ENCODE data around the gene ABLIM2. TPM values are rescaled to one million over a fixed set of nuclear protein-coding genes. Genes with fewer than 3 reads are reported as not detected.

ABLIM2 gene
- total RNA-seq, 1 donor from 2014 or later, result 7.5 TPM

- Mint-ChIP-seq H3K4me3 (ENCODE audit: unreplicated experiment) (no peak overlapping the region), H3K9me3 (ENCODE audit: unreplicated experiment) (peaks cover 6% of the 10 kb centered on the region), H3K27ac (ENCODE audit: unreplicated experiment) (peak overlapping the region; percentile 23), H3K36me3 (ENCODE audit: unreplicated experiment) (no peaks in the 10 kb centered on the region), H3K27me3 (ENCODE audit: unreplicated experiment) (peaks cover 2% of the 10 kb centered on the region), H3K4me1 (ENCODE audit: low read depth, unreplicated experiment) (peaks cover 13% of the 10 kb centered on the region)
- no peak for DNase-seq
- TF ChIP-seq, protein P1, sequence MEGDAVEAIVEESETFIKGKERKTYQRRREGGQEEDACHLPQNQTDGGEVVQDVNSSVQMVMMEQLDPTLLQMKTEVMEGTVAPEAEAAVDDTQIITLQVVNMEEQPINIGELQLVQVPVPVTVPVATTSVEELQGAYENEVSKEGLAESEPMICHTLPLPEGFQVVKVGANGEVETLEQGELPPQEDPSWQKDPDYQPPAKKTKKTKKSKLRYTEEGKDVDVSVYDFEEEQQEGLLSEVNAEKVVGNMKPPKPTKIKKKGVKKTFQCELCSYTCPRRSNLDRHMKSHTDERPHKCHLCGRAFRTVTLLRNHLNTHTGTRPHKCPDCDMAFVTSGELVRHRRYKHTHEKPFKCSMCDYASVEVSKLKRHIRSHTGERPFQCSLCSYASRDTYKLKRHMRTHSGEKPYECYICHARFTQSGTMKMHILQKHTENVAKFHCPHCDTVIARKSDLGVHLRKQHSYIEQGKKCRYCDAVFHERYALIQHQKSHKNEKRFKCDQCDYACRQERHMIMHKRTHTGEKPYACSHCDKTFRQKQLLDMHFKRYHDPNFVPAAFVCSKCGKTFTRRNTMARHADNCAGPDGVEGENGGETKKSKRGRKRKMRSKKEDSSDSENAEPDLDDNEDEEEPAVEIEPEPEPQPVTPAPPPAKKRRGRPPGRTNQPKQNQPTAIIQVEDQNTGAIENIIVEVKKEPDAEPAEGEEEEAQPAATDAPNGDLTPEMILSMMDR (IDR thresholded peaks at IDR 0.05; ENCODE audit: partially characterized antibody, unreplicated experiment), result no peak
Measured at GRCh38 chr4:8012517-8012916, 146.1 kb downstream of the ABLIM2 start.

GRCh38 chr4:8010618-8011017 is 148.0 kb downstream of the ABLIM2 start:
- TF ChIP-seq, protein P1 (IDR thresholded peaks at IDR 0.05; ENCODE audit: partially characterized antibody, unreplicated experiment), result no peak
- Mint-ChIP-seq H3K27ac (ENCODE audit: unreplicated experiment) (peak overlapping the region; percentile 55), H3K36me3 (ENCODE audit: unreplicated experiment) (no peaks in the 10 kb centered on the region), H3K4me3 (ENCODE audit: unreplicated experiment) (no peak overlapping the region), H3K9me3 (ENCODE audit: unreplicated experiment) (peaks cover 9% of the 10 kb centered on the region), H3K4me1 (ENCODE audit: low read depth, unreplicated experiment) (peaks cover 20% of the 10 kb centered on the region), H3K27me3 (ENCODE audit: unreplicated experiment) (peaks cover 2% of the 10 kb centered on the region)
- peak; percentile 78 for DNase-seq

GRCh38 chr4:8009710-8010511 is 148.7 kb downstream of the ABLIM2 start:
- peaks cover 13% of the 10 kb centered on the region for H3K9me3 Mint-ChIP-seq (ENCODE audit: unreplicated experiment)
- peak overlapping the region; percentile 55 for H3K27ac Mint-ChIP-seq (ENCODE audit: unreplicated experiment)
- DNase-seq, result no peak

GRCh38 chr4:8009097-8009496 is 149.5 kb downstream of the ABLIM2 start:
- peaks cover 24% of the 10 kb centered on the region for H3K4me1 Mint-ChIP-seq (ENCODE audit: low read depth, unreplicated experiment)
- DNase-seq, result no peak
- H3K36me3 Mint-ChIP-seq (ENCODE audit: unreplicated experiment), result no peaks in the 10 kb centered on the region
- peaks cover 2% of the 10 kb centered on the region for H3K27me3 Mint-ChIP-seq (ENCODE audit: unreplicated experiment)
- peak overlapping the region; percentile 45 for H3K27ac Mint-ChIP-seq (ENCODE audit: unreplicated experiment)
- TF ChIP-seq, protein P1 (IDR thresholded peaks at IDR 0.05; ENCODE audit: partially characterized antibody, unreplicated experiment), result no peak
- H3K9me3 Mint-ChIP-seq (ENCODE audit: unreplicated experiment), result peaks cover 14% of the 10 kb centered on the region
- H3K4me3 Mint-ChIP-seq (ENCODE audit: unreplicated experiment), result no peak overlapping the region

More at GRCh38 chr4:8009710-8010511, 148.7 kb downstream of the ABLIM2 start:
- Mint-ChIP-seq H3K4me1 (ENCODE audit: low read depth, unreplicated experiment) (peaks cover 24% of the 10 kb centered on the region), H3K36me3 (ENCODE audit: unreplicated experiment) (no peaks in the 10 kb centered on the region), H3K4me3 (ENCODE audit: unreplicated experiment) (no peak overlapping the region), H3K27me3 (ENCODE audit: unreplicated experiment) (peaks cover 2% of the 10 kb centered on the region)
- TF ChIP-seq, protein P1 (IDR thresholded peaks at IDR 0.05; ENCODE audit: partially characterized antibody, unreplicated experiment), result no peak

DNA sequence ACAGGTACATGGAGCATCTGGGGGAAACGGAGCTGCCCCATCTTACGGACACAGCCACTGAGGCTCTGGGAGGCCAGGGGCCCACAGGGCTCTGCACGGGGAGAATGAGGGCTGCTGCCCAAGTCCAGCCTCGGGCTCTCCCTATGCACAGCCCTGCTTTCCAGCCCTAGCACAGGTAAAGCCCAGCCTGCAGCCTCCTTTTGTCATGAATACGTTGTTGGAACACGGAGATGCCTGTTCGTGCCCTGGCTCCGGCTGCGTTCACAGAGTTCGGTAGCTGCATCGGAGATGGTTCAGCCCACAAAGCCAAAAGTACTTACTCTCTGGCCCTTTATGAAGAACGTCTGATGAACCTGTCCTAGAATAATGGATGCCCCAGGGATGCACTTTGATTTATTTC is 150.2 kb downstream of the ABLIM2 start:
- peaks cover 3% of the 10 kb centered on the region for H3K27me3 Mint-ChIP-seq (ENCODE audit: unreplicated experiment)
- peaks cover 24% of the 10 kb centered on the region for H3K4me1 Mint-ChIP-seq (ENCODE audit: low read depth, unreplicated experiment)
- no peaks in the 10 kb centered on the region for H3K36me3 Mint-ChIP-seq (ENCODE audit: unreplicated experiment)
- H3K27ac Mint-ChIP-seq (ENCODE audit: unreplicated experiment), result no peak overlapping the region
- DNase-seq, result no peak
- peaks cover 14% of the 10 kb centered on the region for H3K9me3 Mint-ChIP-seq (ENCODE audit: unreplicated experiment)
- H3K4me3 Mint-ChIP-seq (ENCODE audit: unreplicated experiment), result no peak overlapping the region
- TF ChIP-seq, protein P1 (IDR thresholded peaks at IDR 0.05; ENCODE audit: partially characterized antibody, unreplicated experiment), result no peak
